Mammary epithelial cell (primary cell): ENCODE data around the gene IL34.

Experiments
- CTCF ChIP-seq, 2 donors: IDR thresholded peaks in 1 of 2; conservative IDR thresholded peaks in 1 of 2; 2 replicates each; pipeline ENCODE4 v1.5.1; 2011 to 2012; ENCODE audit warnings: inconsistent platforms in 2 of 2, low read length in 2 of 2, mild to moderate bottlenecking in 2 of 2, control low read depth in 1 of 2, low read depth in 1 of 2; ENCODE audit not compliant: insufficient read depth in 1 of 2; ENCODE audit errors: extremely low read depth in 1 of 2
- EZH2 ChIP-seq: IDR thresholded peaks from 2 replicates; pipeline ENCODE4 v1.6.1; 2012; ENCODE audit warnings: low read length, inconsistent platforms, borderline replicate concordance

GRCh38 chr16:70665806-70666735, 19.7 kb downstream of the IL34 start:
- TF ChIP-seq CTCF (conservative IDR thresholded peaks at IDR 0.05 in 1 of 2, IDR thresholded peaks at IDR 0.05 in 1 of 2; ENCODE audit: extremely low read depth in 1 of 2, insufficient read depth in 1 of 2, low read depth in 1 of 2, low read length in 2 of 2) (no peak), EZH2 (no peak)
